ENCODE measurements around the gene GNB1L.

DNA sequence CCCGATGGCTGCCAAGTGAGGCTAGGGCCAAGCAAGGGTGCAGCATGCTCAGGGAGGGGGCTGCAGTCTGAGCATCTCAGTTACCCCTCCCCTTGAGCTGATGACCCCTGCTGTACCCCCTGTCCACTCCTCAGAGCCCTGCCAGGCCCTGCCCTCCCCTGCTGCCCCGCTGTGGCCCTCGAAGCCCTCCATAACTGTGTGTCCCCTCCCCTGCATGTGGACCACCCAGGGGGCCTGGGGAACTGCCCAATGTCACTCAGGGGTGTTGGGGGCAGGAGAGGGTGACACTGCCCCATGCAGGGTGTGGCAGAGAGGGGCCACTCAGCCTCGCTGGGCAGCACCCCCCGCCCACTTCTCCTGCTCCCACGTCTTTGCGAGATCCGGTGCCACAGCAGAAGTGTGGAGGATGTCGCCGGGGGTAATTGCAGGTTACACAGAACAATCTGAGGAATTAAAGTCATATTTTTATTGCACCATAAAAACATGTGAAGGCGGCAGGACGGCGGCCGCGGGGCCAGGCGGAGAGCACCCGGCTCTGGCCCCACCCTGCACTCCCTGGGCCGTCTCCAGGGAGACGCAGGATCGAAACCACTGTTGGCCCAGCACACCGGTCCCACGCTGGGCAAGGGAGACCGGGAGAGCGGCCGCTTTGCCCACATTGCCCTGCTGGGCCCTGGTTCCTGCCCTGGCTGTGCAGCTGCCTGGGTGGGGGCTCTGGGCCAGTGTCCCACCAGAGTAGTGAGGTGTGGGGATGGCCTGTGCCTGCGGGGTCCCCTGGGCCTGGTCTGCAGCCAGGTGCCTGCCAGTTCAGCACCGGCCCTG, 18.7 kb upstream of the GNB1L start:
- TF ChIP-seq CTCF (IDR thresholded peaks at IDR 0.05), result no peak
- TF ChIP-seq POLR2A (IDR thresholded peaks at IDR 0.05), result no peak
- TF ChIP-seq EP300 (IDR thresholded peaks at IDR 0.05), result no peak
- no peak for TF ChIP-seq POLR2AphosphoS5 (IDR thresholded peaks at IDR 0.05)
